Measurements from ENCODE around the gene DCDC2C.

Gene DCDC2C

DNA sequence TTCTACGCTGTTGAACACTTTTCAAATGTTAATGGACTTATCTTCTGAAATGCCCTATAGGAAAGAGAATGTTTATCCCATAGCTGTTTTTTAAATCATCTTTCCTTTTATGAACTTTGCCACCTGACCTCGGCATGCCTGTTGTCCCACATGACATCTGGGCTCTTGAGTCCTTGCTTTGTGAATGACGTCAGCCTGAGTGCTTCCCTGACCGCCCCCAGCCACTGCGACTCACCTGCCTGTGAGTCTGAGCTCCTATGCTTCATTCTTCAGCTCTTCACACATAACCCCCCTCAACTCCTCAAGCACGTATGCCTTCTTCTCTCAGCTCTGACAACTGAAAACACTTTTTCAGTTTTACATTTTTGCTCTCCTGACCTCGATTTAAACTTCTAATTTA, 166.8 kb downstream of the DCDC2C start:
- Histone ChIP-seq H2BK12ac (ENCODE audit: low read length in 2 of 2) (no peak overlapping the region), H2BK5ac (ENCODE audit: low read depth, low read length, poor library complexity, severe bottlenecking) (no peak overlapping the region), H2AK5ac (ENCODE audit: low read length, severe bottlenecking) (no peak overlapping the region), H3K4ac (ENCODE audit: low read depth in 1 of 2, low read length in 2 of 2) (no peak overlapping the region), H3K23ac (ENCODE audit: low read length in 2 of 2) (no peak overlapping the region), H3K18ac (ENCODE audit: low read depth in 1 of 2, low read length in 2 of 2) (no peak overlapping the region), H3K36me3 (ENCODE audit: control insufficient read depth in 1 of 2, insufficient read depth in 2 of 2, low read depth in 1 of 2, low read length in 2 of 2) (no peaks in the 10 kb centered on the region), H2AFZ (ENCODE audit: low read depth, low read length) (no peak overlapping the region), H2BK15ac (ENCODE audit: low read depth, poor library complexity, severe bottlenecking) (no peak overlapping the region), H3K14ac (ENCODE audit: low read length in 2 of 2) (no peak overlapping the region), H2BK120ac (ENCODE audit: low read depth, low read length) (no peak overlapping the region), H3K4me1 (ENCODE audit: control insufficient read depth, insufficient read depth, low read depth, low read length) (peaks cover 2% of the 10 kb centered on the region), H3K27ac (ENCODE audit: low read length, poor library complexity, severe bottlenecking) (no peak overlapping the region), H3K27me3 (ENCODE audit: control insufficient read depth in 1 of 2, insufficient read depth in 1 of 2, low read length in 2 of 2) (no peaks in the 10 kb centered on the region), H4K8ac (ENCODE audit: low read length) (no peak overlapping the region), H3K4me2 (ENCODE audit: low read length, poor library complexity, severe bottlenecking) (no peak overlapping the region), H3K9me3 (ENCODE audit: control insufficient read depth, low read length) (no peaks in the 10 kb centered on the region), H4K91ac (ENCODE audit: low read length) (no peak overlapping the region), H3K79me1 (replicated peaks; ENCODE audit: low read length, poor library complexity, severe bottlenecking) (no peaks in the 10 kb centered on the region), H3K9ac (ENCODE audit: low read length) (no peak overlapping the region), H3K4me3 (ENCODE audit: insufficient read depth in 1 of 2, low read depth in 1 of 2, low read length in 2 of 2) (no peak overlapping the region)
- no peak for DNase-seq
- WGBS: 58% methylated on average over 7 of the region's 7 CpGs

DNA sequence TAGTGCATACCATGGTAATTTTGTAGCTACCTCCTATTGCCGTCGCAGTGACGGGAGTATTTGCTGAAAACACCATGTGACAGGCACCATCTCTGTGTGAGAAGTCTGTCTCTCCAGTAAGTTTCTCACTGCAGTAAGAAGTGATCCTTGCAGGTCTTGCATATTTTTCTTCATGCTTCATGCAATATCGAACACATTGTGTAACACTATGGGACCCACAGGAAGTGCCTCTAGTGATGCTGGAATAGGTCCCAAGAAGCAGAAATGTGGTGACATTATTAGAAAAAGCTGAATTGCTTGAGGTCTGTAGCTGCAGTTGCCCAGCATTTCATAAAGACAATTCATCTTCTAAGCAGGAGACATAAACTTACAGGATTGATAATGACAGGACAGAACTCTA, 167.6 kb downstream of the DCDC2C start:
- no peak overlapping the region for H2BK5ac ChIP-seq (ENCODE audit: low read depth, low read length, poor library complexity, severe bottlenecking)
- H3K9ac ChIP-seq (ENCODE audit: low read length): no peak overlapping the region
- H3K4me2 ChIP-seq (ENCODE audit: low read length, poor library complexity, severe bottlenecking): no peak overlapping the region
- WGBS: 88% methylated on average over 4 of the region's 4 CpGs
- H3K79me1 ChIP-seq (replicated peaks; ENCODE audit: low read length, poor library complexity, severe bottlenecking): no peaks in the 10 kb centered on the region
- DNase-seq: no peak
- H4K91ac ChIP-seq (ENCODE audit: low read length): no peak overlapping the region
- H3K4ac ChIP-seq (ENCODE audit: low read depth in 1 of 2, low read length in 2 of 2): no peak overlapping the region
- no peak overlapping the region for H2AK5ac ChIP-seq (ENCODE audit: low read length, severe bottlenecking)
- H3K23ac ChIP-seq (ENCODE audit: low read length in 2 of 2): no peak overlapping the region
- H2BK15ac ChIP-seq (ENCODE audit: low read depth, poor library complexity, severe bottlenecking): no peak overlapping the region
- H2BK12ac ChIP-seq (ENCODE audit: low read length in 2 of 2): no peak overlapping the region
- H3K14ac ChIP-seq (ENCODE audit: low read length in 2 of 2): no peak overlapping the region
- no peaks in the 10 kb centered on the region for H3K9me3 ChIP-seq (ENCODE audit: control insufficient read depth, low read length)
- H3K27me3 ChIP-seq (ENCODE audit: control insufficient read depth in 1 of 2, insufficient read depth in 1 of 2, low read length in 2 of 2): no peaks in the 10 kb centered on the region
- peaks cover 2% of the 10 kb centered on the region for H3K4me1 ChIP-seq (ENCODE audit: control insufficient read depth, insufficient read depth, low read depth, low read length)
- H3K36me3 ChIP-seq (ENCODE audit: control insufficient read depth in 1 of 2, insufficient read depth in 2 of 2, low read depth in 1 of 2, low read length in 2 of 2): no peaks in the 10 kb centered on the region
- H3K4me3 ChIP-seq (ENCODE audit: insufficient read depth in 1 of 2, low read depth in 1 of 2, low read length in 2 of 2): no peak overlapping the region
- no peak overlapping the region for H3K18ac ChIP-seq (ENCODE audit: low read depth in 1 of 2, low read length in 2 of 2)
- no peak overlapping the region for H4K8ac ChIP-seq (ENCODE audit: low read length)
- H2AFZ ChIP-seq (ENCODE audit: low read depth, low read length): no peak overlapping the region
- H2BK120ac ChIP-seq (ENCODE audit: low read depth, low read length): no peak overlapping the region
- H3K27ac ChIP-seq (ENCODE audit: low read length, poor library complexity, severe bottlenecking): no peak overlapping the region

DNA sequence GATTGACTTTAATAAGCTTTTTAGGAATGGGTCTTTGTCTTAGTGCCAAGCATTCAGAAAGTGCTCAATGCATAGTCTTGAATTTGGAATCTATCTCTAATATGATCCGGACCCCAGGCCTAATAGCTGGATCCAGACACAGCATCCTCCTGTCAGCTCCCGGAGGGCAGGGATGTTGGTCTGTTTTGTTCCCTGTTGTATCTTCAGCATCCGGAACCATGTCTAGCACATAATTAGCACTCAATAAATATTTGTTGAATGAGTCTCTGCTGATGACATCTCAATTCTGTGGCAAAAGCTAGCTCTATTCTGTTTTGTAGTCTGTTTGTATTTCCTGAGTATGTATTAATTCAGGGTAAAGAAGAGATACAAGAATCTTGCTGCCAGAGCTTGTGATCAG, 169.1 kb downstream of the DCDC2C start:
- Histone ChIP-seq H3K36me3 (ENCODE audit: control insufficient read depth in 1 of 2, insufficient read depth in 2 of 2, low read depth in 1 of 2, low read length in 2 of 2) (no peaks in the 10 kb centered on the region), H4K91ac (ENCODE audit: low read length) (no peak overlapping the region), H3K4me2 (ENCODE audit: low read length, poor library complexity, severe bottlenecking) (no peak overlapping the region), H3K9ac (ENCODE audit: low read length) (no peak overlapping the region), H2AK5ac (ENCODE audit: low read length, severe bottlenecking) (no peak overlapping the region), H3K27ac (ENCODE audit: low read length, poor library complexity, severe bottlenecking) (no peak overlapping the region), H2AFZ (ENCODE audit: low read depth, low read length) (no peak overlapping the region), H3K79me1 (replicated peaks; ENCODE audit: low read length, poor library complexity, severe bottlenecking) (no peaks in the 10 kb centered on the region), H3K4me3 (ENCODE audit: insufficient read depth in 1 of 2, low read depth in 1 of 2, low read length in 2 of 2) (no peak overlapping the region), H2BK5ac (ENCODE audit: low read depth, low read length, poor library complexity, severe bottlenecking) (no peak overlapping the region), H2BK12ac (ENCODE audit: low read length in 2 of 2) (no peak overlapping the region), H3K14ac (ENCODE audit: low read length in 2 of 2) (no peak overlapping the region), H3K4me1 (ENCODE audit: control insufficient read depth, insufficient read depth, low read depth, low read length) (peaks cover 2% of the 10 kb centered on the region), H3K23ac (ENCODE audit: low read length in 2 of 2) (no peak overlapping the region), H3K18ac (ENCODE audit: low read depth in 1 of 2, low read length in 2 of 2) (no peak overlapping the region), H2BK120ac (ENCODE audit: low read depth, low read length) (no peak overlapping the region), H3K4ac (ENCODE audit: low read depth in 1 of 2, low read length in 2 of 2) (no peak overlapping the region), H4K8ac (ENCODE audit: low read length) (no peak overlapping the region), H2BK15ac (ENCODE audit: low read depth, poor library complexity, severe bottlenecking) (no peak overlapping the region), H3K9me3 (ENCODE audit: control insufficient read depth, low read length) (no peaks in the 10 kb centered on the region), H3K27me3 (ENCODE audit: control insufficient read depth in 1 of 2, insufficient read depth in 1 of 2, low read length in 2 of 2) (no peaks in the 10 kb centered on the region)
- DNase-seq: no peak
- 80% methylated on average over 2 of the region's 3 CpGs for WGBS

DNA sequence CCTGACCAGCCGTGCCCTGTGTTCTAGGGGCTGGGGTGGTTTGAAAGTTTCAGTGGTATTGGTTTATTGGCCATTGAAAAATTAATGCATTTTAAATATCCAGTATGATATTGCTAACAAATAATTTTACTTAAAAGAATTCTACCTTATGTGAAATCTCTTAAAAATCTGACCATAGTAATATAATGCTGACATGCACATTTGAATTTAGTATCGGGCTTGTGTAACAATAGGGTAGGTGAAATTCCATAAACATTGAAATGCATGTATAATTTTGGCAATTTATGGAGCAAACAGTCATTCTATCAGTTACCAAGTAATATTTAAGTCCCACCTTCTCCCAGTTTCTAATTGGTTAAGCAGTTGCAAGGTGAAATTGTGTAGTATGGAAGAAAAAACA, 170.5 kb downstream of the DCDC2C start:
- Histone ChIP-seq H3K18ac (ENCODE audit: low read depth in 1 of 2, low read length in 2 of 2) (no peak overlapping the region), H3K14ac (ENCODE audit: low read length in 2 of 2) (no peak overlapping the region), H2BK15ac (ENCODE audit: low read depth, poor library complexity, severe bottlenecking) (no peak overlapping the region), H3K4me2 (ENCODE audit: low read length, poor library complexity, severe bottlenecking) (no peak overlapping the region), H3K4me1 (ENCODE audit: control insufficient read depth, insufficient read depth, low read depth, low read length) (no peaks in the 10 kb centered on the region), H2BK12ac (ENCODE audit: low read length in 2 of 2) (no peak overlapping the region), H3K27me3 (ENCODE audit: control insufficient read depth in 1 of 2, insufficient read depth in 1 of 2, low read length in 2 of 2) (no peaks in the 10 kb centered on the region), H3K36me3 (ENCODE audit: control insufficient read depth in 1 of 2, insufficient read depth in 2 of 2, low read depth in 1 of 2, low read length in 2 of 2) (no peaks in the 10 kb centered on the region), H2BK120ac (ENCODE audit: low read depth, low read length) (no peak overlapping the region), H4K8ac (ENCODE audit: low read length) (no peak overlapping the region), H3K4me3 (ENCODE audit: insufficient read depth in 1 of 2, low read depth in 1 of 2, low read length in 2 of 2) (no peak overlapping the region), H4K91ac (ENCODE audit: low read length) (no peak overlapping the region), H2AFZ (ENCODE audit: low read depth, low read length) (no peak overlapping the region), H3K79me1 (replicated peaks; ENCODE audit: low read length, poor library complexity, severe bottlenecking) (no peaks in the 10 kb centered on the region), H3K23ac (ENCODE audit: low read length in 2 of 2) (no peak overlapping the region), H3K9ac (ENCODE audit: low read length) (no peak overlapping the region), H2BK5ac (ENCODE audit: low read depth, low read length, poor library complexity, severe bottlenecking) (no peak overlapping the region), H3K9me3 (ENCODE audit: control insufficient read depth, low read length) (no peaks in the 10 kb centered on the region), H3K27ac (ENCODE audit: low read length, poor library complexity, severe bottlenecking) (no peak overlapping the region), H2AK5ac (ENCODE audit: low read length, severe bottlenecking) (no peak overlapping the region), H3K4ac (ENCODE audit: low read depth in 1 of 2, low read length in 2 of 2) (no peak overlapping the region)
- no CpG with 5 or more reads among the region's 2 CpGs for WGBS
- no peak for DNase-seq

Data from mesenchymal stem cell (in vitro differentiated cells and primary cell).